ENCODE measurements around the gene OR11G2. TPM values are rescaled to one million over a fixed set of nuclear protein-coding genes. Genes with fewer than 3 reads are reported as not detected.
A peak's percentile ranks its signal among the peaks of the same experiment; 100 is the strongest.

The OR11G2 gene
- total and polyA plus RNA-seq, 2 of the 8 experiments (the other 6 are each of a cell fraction or from before 2014, with no cell fraction given): not detected

DNA sequence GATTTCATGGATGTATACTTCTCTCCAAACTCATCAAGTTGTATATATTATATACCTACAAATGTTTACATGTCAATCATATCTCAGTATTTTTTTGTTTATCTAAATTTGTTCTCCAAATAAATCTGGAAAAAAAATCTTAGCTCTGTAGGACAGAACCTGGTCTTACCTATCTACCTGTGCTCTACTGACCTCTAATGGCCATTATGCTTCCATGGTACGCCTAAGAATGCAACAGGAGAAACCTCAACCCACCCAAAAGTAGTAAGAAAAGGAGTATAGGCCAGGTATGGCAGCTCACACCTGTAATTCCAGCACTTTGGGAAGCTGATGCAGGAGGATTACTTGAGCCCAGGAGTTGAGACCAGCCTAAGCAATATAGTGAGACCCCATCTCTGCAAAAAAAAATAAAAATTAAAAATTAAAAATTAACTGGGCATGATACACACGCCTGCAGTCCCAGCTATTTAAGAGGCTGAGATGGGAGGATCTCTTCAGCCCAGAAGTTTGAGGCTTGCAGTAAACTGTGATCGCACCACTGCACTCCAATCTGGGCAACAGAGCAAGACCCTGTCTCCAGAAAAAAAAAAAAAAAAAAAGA lies 57.0 kb downstream of the OR11G2 start:
- no peak overlapping the region for H2AFZ ChIP-seq (ENCODE audit: low read length)
- no peak overlapping the region for H3K4ac ChIP-seq (replicated peaks; ENCODE audit: insufficient read length, low read depth, low read length)
- H3K23ac ChIP-seq (ENCODE audit: insufficient read length): no peak overlapping the region
- H4K8ac ChIP-seq (ENCODE audit: extremely low read depth, insufficient read depth, low read length): no peak overlapping the region
- no peaks in the 10 kb centered on the region for H3K79me1 ChIP-seq (ENCODE audit: low read depth, low read length)
- WGBS, 2 experiments (ENCODE audit: extremely low coverage in 1 of 2, insufficient coverage in 1 of 2, insufficient read length in 1 of 2, insufficient replicate concordance in 2 of 2, low coverage in 1 of 2, low lambda C conversion rate in 2 of 2, missing lambda C conversion rate in 1 of 2): 57% methylated on average over 3 of the region's 3 CpGs; no CpG with 5 or more reads in 1 of the 2 experiments
- no peak overlapping the region for H3K4me3 ChIP-seq (ENCODE audit: extremely low read depth in 1 of 4, insufficient read depth in 2 of 4, low read depth in 3 of 4, low read length in 4 of 4)
- CTCF ChIA-PET (ENCODE audit: partially characterized antibody): interaction anchor here (0.6 to 1.0 kb wide), 4 partner anchors 10 to 359 kb away, joined by 3 to 4 read pairs (median 3); no protein-coding TSS in a partner anchor
- no peak overlapping the region for H2AK5ac ChIP-seq (ENCODE audit: low read depth, low read length)
- no peak overlapping the region for H3K56ac ChIP-seq (replicated peaks; ENCODE audit: insufficient read length, low read depth, low read length)
- no peaks in the 10 kb centered on the region for H3K4me1 ChIP-seq (replicated peaks in 1 of 4; ENCODE audit: control insufficient read depth in 3 of 4, insufficient read depth in 4 of 4, low read length in 3 of 4)
- no peak for FAIRE-seq
- no peak overlapping the region for H3K27ac ChIP-seq (ENCODE audit: low read depth, low read length)
- no peak overlapping the region for H2BK5ac ChIP-seq (ENCODE audit: low read depth, low read length)
- H4K5ac ChIP-seq (ENCODE audit: insufficient read length, low read depth, low read length): no peak overlapping the region
- H3K4me2 ChIP-seq (ENCODE audit: insufficient read depth in 1 of 2, low read depth in 2 of 2, low read length in 2 of 2): no peak overlapping the region
- H4K20me1 ChIP-seq (replicated peaks in 1 of 2; ENCODE audit: control insufficient read depth in 1 of 2, insufficient read depth in 2 of 2, low read length in 2 of 2): no peaks in the 10 kb centered on the region
- H2BK20ac ChIP-seq (ENCODE audit: low read length): no peak overlapping the region
- no peaks in the 10 kb centered on the region for H3K79me2 ChIP-seq (ENCODE audit: control insufficient read depth in 1 of 2, insufficient read depth in 2 of 2, low read length in 2 of 2)
- no peak overlapping the region for H2BK120ac ChIP-seq (replicated peaks; ENCODE audit: low read depth, low read length)
- H3K14ac ChIP-seq (ENCODE audit: insufficient read length): no peak overlapping the region
- POLR2A ChIA-PET (ENCODE audit: partially characterized antibody): interaction anchor here (1.2 kb wide), 1 partner anchor 30 kb away, joined by 3 read pairs; no protein-coding TSS in a partner anchor
- DNase-seq (ENCODE audit: low read depth in 1 of 2, low spot score in 2 of 2): no peak
- H2BK12ac ChIP-seq (ENCODE audit: low read depth, low read length): no peak overlapping the region
- H3K18ac ChIP-seq (ENCODE audit: extremely low read depth, low read length): no peak overlapping the region
- no peak overlapping the region for H3K9ac ChIP-seq (replicated peaks in 1 of 4; ENCODE audit: extremely low read depth in 1 of 4, low read depth in 3 of 4, low read length in 3 of 4)
- H2BK15ac ChIP-seq (ENCODE audit: low read length): no peak overlapping the region
- peaks cover 42 to 43% of the 10 kb centered on the region in 2 experiments for H3K9me3 ChIP-seq (ENCODE audit: insufficient read depth in 2 of 2, low read depth in 1 of 2, low read length in 1 of 2)
- H3K36me3 ChIP-seq (ENCODE audit: control insufficient read depth in 2 of 4, insufficient read depth in 4 of 4, low read length in 3 of 4): no peaks in the 10 kb centered on the region
- H3K27me3 ChIP-seq (replicated peaks in 1 of 4; ENCODE audit: control insufficient read depth in 3 of 4, extremely low read depth in 1 of 4, insufficient read depth in 3 of 4, low read length in 3 of 4): no peaks in the 10 kb centered on the region
- no peak overlapping the region for H4K91ac ChIP-seq (replicated peaks; ENCODE audit: insufficient read length, low read length)
- H3K23me2 ChIP-seq (ENCODE audit: low read depth, low read length): no peaks in the 10 kb centered on the region
- no peak for TF ChIP-seq KDM1A (IDR thresholded peaks at IDR 0.05; ENCODE audit: borderline replicate concordance, low read length)
- no peak for TF ChIP-seq BRCA1 (IDR thresholded peaks at IDR 0.05; ENCODE audit: low read depth, low read length)
- TF ChIP-seq, protein P1, sequence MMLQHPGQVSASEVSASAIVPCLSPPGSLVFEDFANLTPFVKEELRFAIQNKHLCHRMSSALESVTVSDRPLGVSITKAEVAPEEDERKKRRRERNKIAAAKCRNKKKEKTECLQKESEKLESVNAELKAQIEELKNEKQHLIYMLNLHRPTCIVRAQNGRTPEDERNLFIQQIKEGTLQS (IDR thresholded peaks at IDR 0.05; ENCODE audit: insufficient read depth, low read depth, low read length): no peak
- TF ChIP-seq JUND (IDR thresholded peaks at IDR 0.05; ENCODE audit: low read length): no peak
- no peak for TF ChIP-seq GTF2F1 (IDR thresholded peaks at IDR 0.05; ENCODE audit: borderline replicate concordance, low read depth, low read length)
- TF ChIP-seq CBX8 (IDR thresholded peaks at IDR 0.05; ENCODE audit: borderline replicate concordance, low read depth, low read length): no peak
- TF ChIP-seq, protein P2, sequence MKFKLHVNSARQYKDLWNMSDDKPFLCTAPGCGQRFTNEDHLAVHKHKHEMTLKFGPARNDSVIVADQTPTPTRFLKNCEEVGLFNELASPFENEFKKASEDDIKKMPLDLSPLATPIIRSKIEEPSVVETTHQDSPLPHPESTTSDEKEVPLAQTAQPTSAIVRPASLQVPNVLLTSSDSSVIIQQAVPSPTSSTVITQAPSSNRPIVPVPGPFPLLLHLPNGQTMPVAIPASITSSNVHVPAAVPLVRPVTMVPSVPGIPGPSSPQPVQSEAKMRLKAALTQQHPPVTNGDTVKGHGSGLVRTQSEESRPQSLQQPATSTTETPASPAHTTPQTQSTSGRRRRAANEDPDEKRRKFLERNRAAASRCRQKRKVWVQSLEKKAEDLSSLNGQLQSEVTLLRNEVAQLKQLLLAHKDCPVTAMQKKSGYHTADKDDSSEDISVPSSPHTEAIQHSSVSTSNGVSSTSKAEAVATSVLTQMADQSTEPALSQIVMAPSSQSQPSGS (IDR thresholded peaks at IDR 0.05; ENCODE audit: low read length): no peak
- TF ChIP-seq CTBP2 (IDR thresholded peaks at IDR 0.05; ENCODE audit: borderline replicate concordance, insufficient read depth, insufficient read length, low read length): no peak
- peak; percentile 54 to 60 for TF ChIP-seq RAD21 (IDR thresholded peaks at IDR 0.05 in 1 of 2, conservative IDR thresholded peaks at IDR 0.05 in 1 of 2; ENCODE audit: low read depth in 2 of 2, low read length in 2 of 2)
- TF ChIP-seq CEBPB (IDR thresholded peaks at IDR 0.05; ENCODE audit: low read depth, low read length): no peak
- TF ChIP-seq EGR1 (IDR thresholded peaks at IDR 0.05; ENCODE audit: borderline replicate concordance, low read depth, low read length): no peak
